K562 (cell line): ENCODE data around the gene TARM1. TPM values are rescaled to one million over a fixed set of nuclear protein-coding genes. Genes with fewer than 3 reads are reported as not detected.
A peak's percentile ranks its signal among the peaks of the same experiment; 100 is the strongest.

Experiments
- ARID2 ChIP-seq: fragments of 450-650 bp; IDR thresholded peaks from 2 replicates; pipeline ENCODE4 v1.6.1; 2017; ENCODE audit warnings: antibody characterized with exemption, mild to moderate bottlenecking
- CTBP1 ChIP-seq: fragments of 450-650 bp; IDR thresholded peaks from 2 replicates; pipeline ENCODE4 v1.6.1; 2016; ENCODE audit warnings: borderline replicate concordance
- EZH2 ChIP-seq: IDR thresholded peaks from 2 replicates; pipeline ENCODE4 v1.6.1; 2012; ENCODE audit warnings: low read depth, mild to moderate bottlenecking, inconsistent platforms, low read length, borderline replicate concordance
- FOXK2 ChIP-seq, 2 experiments: fragments of 450-650 bp; IDR thresholded peaks in 1 of 2; conservative IDR thresholded peaks in 1 of 2; 2 replicates each; pipeline ENCODE4 v1.6.1; 2016; ENCODE audit warnings: low read depth in 2 of 2, mild to moderate bottlenecking in 1 of 2
- HNRNPH1 ChIP-seq: fragments of 200-400 bp; formaldehyde crosslinking; optimal IDR thresholded peaks from 2 replicates; pipeline ENCODE3; 2017; ENCODE audit warnings: low read depth, mild to moderate bottlenecking, low read length, moderate library complexity
- MTA3 ChIP-seq: fragments of 450-650 bp; formaldehyde crosslinking; IDR thresholded peaks from 2 replicates; pipeline ENCODE4 v1.6.1; 2017; ENCODE audit warnings: mild to moderate bottlenecking, borderline replicate concordance
- NR0B1 ChIP-seq: fragments of 450-650 bp; IDR thresholded peaks from one replicate; pipeline ENCODE4 v1.6.1; 2018; ENCODE audit warnings: mild to moderate bottlenecking, moderate library complexity; ENCODE audit not compliant: partially characterized antibody
- PHB ChIP-seq: fragments of 250-450 bp; sonication (Bioruptor Pico); IDR thresholded peaks from 2 replicates; pipeline ENCODE4 v1.5.0; 2021
- TCF3 ChIP-seq: sonication (generic); formaldehyde crosslinking; IDR thresholded peaks from 2 replicates; pipeline ENCODE4 v1.4.0; 2020; ENCODE audit warnings: mild to moderate bottlenecking, missing genetic modification reagents
- YY1 ChIP-seq, 3 experiments: IDR thresholded peaks; 2 replicates each; pipeline ENCODE4 v1.6.1; 2011; ENCODE audit warnings: low read length in 2 of 3, mild to moderate bottlenecking in 2 of 3, moderate library complexity in 2 of 3, borderline replicate concordance in 1 of 3, control low read depth in 1 of 3, low read depth in 1 of 3; ENCODE audit not compliant: insufficient read depth in 3 of 3, insufficient replicate concordance in 2 of 3, control insufficient read depth in 1 of 3, insufficient read length in 1 of 3; ENCODE audit errors: extremely low read depth in 1 of 3
- ZNF124 ChIP-seq: sonication (generic); formaldehyde crosslinking; IDR thresholded peaks from 2 replicates; pipeline ENCODE4 v1.8.1; 2022; ENCODE audit warnings: missing genetic modification reagents
- ZNF740 ChIP-seq, 3 experiments: fragments of 200-800 bp in 1 of 3; sonication (Bioruptor generic) in 1 of 3; sonication (generic) in 1 of 3; formaldehyde crosslinking in 1 of 3; IDR thresholded peaks; 2 replicates each; pipeline versions ENCODE4 v1.6.1 to v1.8.0; 2016 to 2022; ENCODE audit warnings: mild to moderate bottlenecking in 2 of 3, missing compliant biosample characterization in 2 of 3, missing genetic modification characterization in 2 of 3, missing genetic modification reagents in 1 of 3
- polyA plus RNA-seq, 8 experiments: library from polyadenylated mRNA; depleted of rRNA in 4 of 8; stranded (reverse) in 5 of 8; unstranded in 3 of 8; fragments of >200 nt; fragmentation: Nextera tagmentation in 2 of 8; fragmentation: Illumina TruSeq in 1 of 8; extraction: Ambion mirVana in 2 of 8; extraction: Trizol in 1 of 8; gene quantifications; 2 replicates each; pipeline versions ENCODE4 v1.2.1 to v1.2.3, GENCODE V29; 2011 to 2014; ENCODE audit warnings: inconsistent platforms in 1 of 8, missing spikeins in 1 of 8
- total RNA-seq, 7 experiments: library from RNA; depleted of rRNA in 6 of 7; stranded (reverse); fragments of >200 nt in 6 of 7; fragmentation: Illumina TruSeq in 2 of 7; extraction: Trizol in 2 of 7; gene quantifications; 2 replicates each; pipeline versions ENCODE4 v1.2.1 to v1.2.3, GENCODE V29; 2011 to 2021; ENCODE audit warnings: low replicate concordance in 1 of 7
- TF ChIP-seq, protein P1 (sequence below): sonication (generic); formaldehyde crosslinking; IDR thresholded peaks from 2 replicates; pipeline ENCODE4 v1.9.0; 2022; ENCODE audit warnings: mild to moderate bottlenecking, missing genetic modification reagents
- TF ChIP-seq, protein P2 (sequence below): fragments of 450-650 bp; IDR thresholded peaks from 2 replicates; pipeline ENCODE4 v1.6.1; 2016; ENCODE audit warnings: low read depth

The TARM1 gene
- total and polyA plus RNA-seq, 9 of the 15 experiments (the other 6 are each of a cell fraction or from before 2014, with no cell fraction given), result not detected

DNA sequence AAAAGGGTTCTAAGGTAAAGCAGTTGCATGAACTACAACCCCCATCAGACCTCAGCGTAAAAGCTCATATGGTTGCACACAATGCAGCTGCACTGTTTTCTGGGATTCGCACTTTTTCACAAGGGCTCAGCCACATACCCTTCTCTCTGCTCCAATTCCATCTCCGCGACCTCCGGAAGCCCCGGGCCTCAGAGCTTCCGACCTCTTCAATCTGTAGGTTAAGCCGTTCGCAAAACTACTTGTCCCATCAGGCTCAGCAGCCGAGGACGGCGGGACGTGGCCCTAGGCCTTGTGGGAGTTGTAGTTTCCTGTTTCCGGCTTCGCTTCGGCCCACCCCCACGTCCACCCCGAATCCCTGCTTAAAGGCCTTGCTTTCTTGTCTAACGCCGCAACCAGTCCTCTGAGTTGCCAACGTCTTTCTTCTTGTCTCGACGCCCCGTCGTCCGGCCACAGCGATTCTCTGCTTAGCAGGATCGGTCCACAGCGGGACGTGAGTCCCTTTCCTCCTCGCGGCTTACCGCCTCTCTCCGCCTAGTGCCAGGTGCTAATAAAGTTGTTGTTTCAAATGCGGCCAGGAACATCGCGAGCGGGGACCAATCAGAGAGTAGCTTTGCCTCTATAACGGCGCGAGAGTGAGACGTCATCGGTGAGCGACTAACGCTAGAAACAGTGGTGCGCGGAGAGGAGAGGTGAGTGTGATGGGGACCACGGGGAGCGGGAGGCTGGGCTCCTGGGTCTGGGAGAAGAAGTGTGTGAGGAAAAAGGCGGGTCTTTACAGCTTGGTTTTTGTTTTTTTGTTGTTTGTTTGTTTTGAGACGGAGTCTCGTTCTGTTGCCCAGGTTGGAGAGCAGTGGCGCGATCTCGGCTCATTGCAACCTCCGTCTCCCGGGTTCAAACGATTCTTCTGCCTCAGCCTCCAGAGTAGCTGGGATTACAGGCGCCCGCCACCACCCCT lies 34.2 kb upstream of the TARM1 start, which contains the start of the genes PRPF31 and TFPT (continued):
- no peak for TF ChIP-seq NR0B1
- TF ChIP-seq CTBP1, result peak; percentile 54; the same call in 1 of the 2 replicates
- TF ChIP-seq YY1 (IDR thresholded peaks at IDR 0.05; ENCODE audit: borderline replicate concordance in 1 of 3, control insufficient read depth in 1 of 3, extremely low read depth in 1 of 3, insufficient read depth in 3 of 3, insufficient read length in 1 of 3, insufficient replicate concordance in 2 of 3, low read depth in 1 of 3, low read length in 2 of 3), result peak in 2 of 3 experiments; percentile 7 to 48
- TF ChIP-seq ARID2, result no peak
- TF ChIP-seq FOXK2 (conservative IDR thresholded peaks at IDR 0.05 in 1 of 2, IDR thresholded peaks at IDR 0.05 in 1 of 2; ENCODE audit: low read depth in 2 of 2), result peak; percentile 91 to 98
- TF ChIP-seq MTA3, result peak; percentile 93; the same call in 1 of the 2 replicates
- TF ChIP-seq ZNF740 (CRISPR knock-in tag; IDR thresholded peaks at IDR 0.05), result peak; percentile 87
- TF ChIP-seq ZNF740 (tag; IDR thresholded peaks at IDR 0.05), result peak in 1 of 2 experiments; percentile 77; a peak in 2 of 4 replicates
- no peak for TF ChIP-seq EZH2
- TF ChIP-seq ZNF124 (CRISPR knock-in tag), result no peak
- peak; percentile 17 for TF ChIP-seq TCF3
- no peak for TF ChIP-seq HNRNPH1
- TF ChIP-seq, protein P1, sequence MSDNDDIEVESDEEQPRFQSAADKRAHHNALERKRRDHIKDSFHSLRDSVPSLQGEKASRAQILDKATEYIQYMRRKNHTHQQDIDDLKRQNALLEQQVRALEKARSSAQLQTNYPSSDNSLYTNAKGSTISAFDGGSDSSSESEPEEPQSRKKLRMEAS (CRISPR knock-in tag), result peak; percentile 82
- TF ChIP-seq, protein P2, sequence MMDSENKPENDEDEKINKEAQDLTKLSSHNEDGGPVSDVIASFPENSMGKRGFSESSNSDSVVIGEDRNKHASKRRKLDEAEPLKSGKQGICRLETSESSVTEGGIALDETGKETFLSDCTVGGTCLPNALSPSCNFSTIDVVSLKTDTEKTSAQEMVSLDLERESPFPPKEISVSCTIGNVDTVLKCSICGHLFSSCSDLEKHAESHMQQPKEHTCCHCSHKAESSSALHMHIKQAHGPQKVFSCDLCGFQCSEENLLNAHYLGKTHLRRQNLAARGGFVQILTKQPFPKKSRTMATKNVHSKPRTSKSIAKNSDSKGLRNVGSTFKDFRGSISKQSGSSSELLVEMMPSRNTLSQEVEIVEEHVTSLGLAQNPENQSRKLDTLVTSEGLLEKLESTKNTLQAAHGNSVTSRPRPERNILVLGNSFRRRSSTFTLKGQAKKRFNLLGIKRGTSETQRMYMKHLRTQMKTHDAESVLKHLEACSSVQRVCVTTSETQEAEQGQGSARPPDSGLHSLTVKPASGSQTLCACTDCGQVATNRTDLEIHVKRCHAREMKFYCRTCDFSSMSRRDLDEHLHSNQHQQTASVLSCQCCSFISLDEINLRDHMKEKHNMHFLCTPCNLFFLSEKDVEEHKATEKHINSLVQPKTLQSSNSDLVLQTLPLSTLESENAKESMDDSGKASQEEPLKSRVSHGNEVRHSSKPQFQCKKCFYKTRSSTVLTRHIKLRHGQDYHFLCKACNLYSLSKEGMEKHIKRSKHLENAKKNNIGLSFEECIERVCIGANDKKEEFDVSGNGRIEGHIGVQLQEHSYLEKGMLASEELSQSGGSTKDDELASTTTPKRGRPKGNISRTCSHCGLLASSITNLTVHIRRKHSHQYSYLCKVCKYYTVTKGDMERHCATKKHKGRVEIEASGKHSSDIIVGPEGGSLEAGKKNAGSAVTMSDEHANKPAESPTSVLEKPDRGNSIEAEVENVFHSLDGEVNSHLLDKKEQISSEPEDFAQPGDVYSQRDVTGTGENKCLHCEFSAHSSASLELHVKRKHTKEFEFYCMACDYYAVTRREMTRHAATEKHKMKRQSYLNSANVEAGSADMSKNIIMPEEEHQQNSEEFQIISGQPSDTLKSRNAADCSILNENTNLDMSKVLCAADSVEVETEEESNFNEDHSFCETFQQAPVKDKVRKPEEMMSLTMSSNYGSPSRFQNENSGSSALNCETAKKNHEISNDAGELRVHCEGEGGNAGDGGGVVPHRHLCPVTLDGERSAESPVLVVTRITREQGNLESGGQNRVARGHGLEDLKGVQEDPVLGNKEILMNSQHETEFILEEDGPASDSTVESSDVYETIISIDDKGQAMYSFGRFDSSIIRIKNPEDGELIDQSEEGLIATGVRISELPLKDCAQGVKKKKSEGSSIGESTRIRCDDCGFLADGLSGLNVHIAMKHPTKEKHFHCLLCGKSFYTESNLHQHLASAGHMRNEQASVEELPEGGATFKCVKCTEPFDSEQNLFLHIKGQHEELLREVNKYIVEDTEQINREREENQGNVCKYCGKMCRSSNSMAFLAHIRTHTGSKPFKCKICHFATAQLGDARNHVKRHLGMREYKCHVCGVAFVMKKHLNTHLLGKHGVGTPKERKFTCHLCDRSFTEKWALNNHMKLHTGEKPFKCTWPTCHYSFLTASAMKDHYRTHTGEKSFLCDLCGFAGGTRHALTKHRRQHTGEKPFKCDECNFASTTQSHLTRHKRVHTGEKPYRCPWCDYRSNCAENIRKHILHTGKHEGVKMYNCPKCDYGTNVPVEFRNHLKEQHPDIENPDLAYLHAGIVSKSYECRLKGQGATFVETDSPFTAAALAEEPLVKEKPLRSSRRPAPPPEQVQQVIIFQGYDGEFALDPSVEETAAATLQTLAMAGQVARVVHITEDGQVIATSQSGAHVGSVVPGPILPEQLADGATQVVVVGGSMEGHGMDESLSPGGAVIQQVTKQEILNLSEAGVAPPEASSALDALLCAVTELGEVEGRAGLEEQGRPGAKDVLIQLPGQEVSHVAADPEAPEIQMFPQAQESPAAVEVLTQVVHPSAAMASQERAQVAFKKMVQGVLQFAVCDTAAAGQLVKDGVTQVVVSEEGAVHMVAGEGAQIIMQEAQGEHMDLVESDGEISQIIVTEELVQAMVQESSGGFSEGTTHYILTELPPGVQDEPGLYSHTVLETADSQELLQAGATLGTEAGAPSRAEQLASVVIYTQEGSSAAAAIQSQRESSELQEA, result no peak; the same call in 1 of the 2 replicates
- TF ChIP-seq PHB (CRISPR knock-in tag), result no peak; the same call in 1 of the 2 replicates
